ENCODE measurements around the gene ARHGAP4.

DNA sequence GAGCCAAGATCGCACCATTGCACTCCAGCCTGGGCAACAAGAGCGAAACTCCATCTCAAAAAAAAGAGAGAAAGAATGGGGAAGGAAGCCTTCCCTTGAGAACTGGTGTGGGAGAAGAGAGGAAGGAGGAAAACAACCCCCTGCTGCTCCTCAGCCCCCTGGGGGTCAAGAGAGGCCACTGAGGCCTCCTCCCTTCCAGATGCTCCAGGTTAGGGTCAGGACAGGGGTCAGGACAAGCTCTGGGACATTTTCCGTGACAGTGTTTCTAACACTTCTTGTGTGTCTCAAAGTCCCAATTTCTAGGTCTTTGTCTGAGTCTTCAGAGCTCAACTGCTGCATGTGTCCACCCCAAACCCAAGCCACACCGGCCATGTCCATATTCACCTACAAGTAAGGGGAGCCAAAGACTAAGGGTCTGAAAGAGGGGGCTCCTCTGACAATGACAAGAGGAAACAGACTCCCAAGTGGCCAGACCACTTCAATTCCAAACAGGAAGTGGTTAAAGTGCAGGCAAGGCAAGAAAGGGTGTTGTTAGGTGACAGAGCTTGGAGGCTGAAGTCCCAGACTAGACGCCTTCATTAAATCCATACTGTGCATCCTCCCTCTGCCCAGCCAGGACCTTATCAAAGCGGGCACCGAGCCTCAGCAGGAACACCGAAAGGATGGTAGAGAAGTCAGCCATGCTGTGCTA lies 48.3 kb downstream of the ARHGAP4 start:
- TF ChIP-seq, protein P1, sequence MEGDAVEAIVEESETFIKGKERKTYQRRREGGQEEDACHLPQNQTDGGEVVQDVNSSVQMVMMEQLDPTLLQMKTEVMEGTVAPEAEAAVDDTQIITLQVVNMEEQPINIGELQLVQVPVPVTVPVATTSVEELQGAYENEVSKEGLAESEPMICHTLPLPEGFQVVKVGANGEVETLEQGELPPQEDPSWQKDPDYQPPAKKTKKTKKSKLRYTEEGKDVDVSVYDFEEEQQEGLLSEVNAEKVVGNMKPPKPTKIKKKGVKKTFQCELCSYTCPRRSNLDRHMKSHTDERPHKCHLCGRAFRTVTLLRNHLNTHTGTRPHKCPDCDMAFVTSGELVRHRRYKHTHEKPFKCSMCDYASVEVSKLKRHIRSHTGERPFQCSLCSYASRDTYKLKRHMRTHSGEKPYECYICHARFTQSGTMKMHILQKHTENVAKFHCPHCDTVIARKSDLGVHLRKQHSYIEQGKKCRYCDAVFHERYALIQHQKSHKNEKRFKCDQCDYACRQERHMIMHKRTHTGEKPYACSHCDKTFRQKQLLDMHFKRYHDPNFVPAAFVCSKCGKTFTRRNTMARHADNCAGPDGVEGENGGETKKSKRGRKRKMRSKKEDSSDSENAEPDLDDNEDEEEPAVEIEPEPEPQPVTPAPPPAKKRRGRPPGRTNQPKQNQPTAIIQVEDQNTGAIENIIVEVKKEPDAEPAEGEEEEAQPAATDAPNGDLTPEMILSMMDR (IDR thresholded peaks at IDR 0.05): no peak
- no peak for TF ChIP-seq EP300 (IDR thresholded peaks at IDR 0.05)

Data from upper lobe of left lung (tissue), 4 donors.